Activated CD4-positive, alpha-beta memory T cell treated with anti-CD3 and anti-CD28 coated beads, Interleukin-2, amount 10 ng/mL, durations not matched to agents 7 days and 5 days (primary cell): ENCODE measurements around the gene GPBP1. TPM values are rescaled to one million over a fixed set of nuclear protein-coding genes. Genes with fewer than 3 reads are reported as not detected.

ENCODE experiments used
- CTCF ChIA-PET: fragments of 350-600 bp; sonication (Branson Sonifier 250); formaldehyde crosslinking; loops from one replicate; lab custom pipeline; 2021; ENCODE audit warnings: antibody characterized with exemption, inconsistent platforms; lab: Charles Lee
- POLR2A ChIA-PET: fragments of 350-600 bp; sonication (Branson Sonifier 250); formaldehyde crosslinking; loops from one replicate; lab custom pipeline; 2021; ENCODE audit warnings: antibody characterized with exemption; lab: Charles Lee
- DNase-seq: peaks from one replicate; pipeline ENCODE4 v3.0.0-alpha.2; 2020
- H3K27ac Mint-ChIP-seq: one replicate; pipeline ENCODE4 v1.8.0; 2021; ENCODE audit warnings: mild to moderate bottlenecking, mixed read lengths
- H3K27me3 Mint-ChIP-seq: one replicate; pipeline ENCODE4 v1.8.0; 2021; ENCODE audit warnings: mixed read lengths
- H3K36me3 Mint-ChIP-seq: one replicate; pipeline ENCODE4 v1.8.0; 2021; ENCODE audit warnings: low read depth, mixed read lengths
- H3K4me1 Mint-ChIP-seq: one replicate; pipeline ENCODE4 v1.8.0; 2021; ENCODE audit warnings: mixed read lengths
- H3K4me3 Mint-ChIP-seq: one replicate; pipeline ENCODE4 v1.8.0; 2021; ENCODE audit warnings: mild to moderate bottlenecking, mixed read lengths
- H3K9me3 Mint-ChIP-seq: one replicate; pipeline ENCODE4 v1.8.0; 2021; ENCODE audit warnings: mixed read lengths
- total RNA-seq, 2 experiments: library from RNA; stranded (reverse); gene quantifications; one replicate each; pipeline ENCODE4 v1.2.3, GENCODE V29; 2021

Gene GPBP1
- total RNA-seq, 2 experiments from 2014 or later = 105 to 109 TPM

DNA sequence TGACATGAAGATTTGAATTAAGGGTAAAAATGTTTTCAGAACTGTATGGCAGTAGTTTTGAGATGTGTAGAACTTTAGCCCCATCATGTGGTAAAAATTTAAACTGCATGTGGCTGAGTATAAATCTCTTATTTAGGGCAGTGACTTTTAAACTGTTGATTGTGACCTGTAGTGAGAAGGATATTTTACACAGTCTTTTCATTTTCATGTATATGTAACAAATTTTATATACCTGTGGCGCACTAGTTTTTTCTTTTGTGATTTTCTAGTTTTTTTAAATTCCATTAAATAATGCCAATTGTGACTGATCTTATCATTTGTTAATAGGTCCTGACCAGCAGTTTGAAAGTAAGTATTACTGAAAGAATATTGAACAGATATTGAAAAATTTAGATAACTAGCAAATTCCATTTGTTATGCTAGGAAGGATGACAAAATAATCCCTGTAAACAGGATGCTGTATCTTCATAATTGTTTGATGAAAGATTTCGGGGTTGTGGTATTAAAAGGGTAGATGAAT, 47.2 kb downstream of the GPBP1 start:
- POLR2A ChIA-PET = no interaction called here
- Mint-ChIP-seq H3K36me3 (peaks cover 29% of the 10 kb centered on the region), H3K9me3 (no peaks in the 10 kb centered on the region), H3K4me1 (peaks cover 32% of the 10 kb centered on the region), H3K4me3 (no peak overlapping the region), H3K27me3 (no peaks in the 10 kb centered on the region), H3K27ac (peak overlapping the region; percentile 43)
- DNase-seq = no peak
- CTCF ChIA-PET = interaction anchor here (1.9 kb wide), 1 partner anchor 319 kb away, joined by 12 read pairs; no protein-coding TSS in a partner anchor

- Mint-ChIP-seq H3K27me3 (no peaks in the 10 kb centered on the region), H3K27ac (no peak overlapping the region), H3K4me3 (no peak overlapping the region), H3K36me3 (peaks cover 40% of the 10 kb centered on the region), H3K4me1 (peaks cover 16% of the 10 kb centered on the region), H3K9me3 (no peaks in the 10 kb centered on the region)
- no peak for DNase-seq
- ChIA-PET CTCF (interaction anchor here (1.1 kb wide), 1 partner anchor 151 kb away, joined by 4 read pairs; no protein-coding TSS in a partner anchor), POLR2A (no interaction called here)
These were observed 51.7 kb downstream of the GPBP1 start for GRCh38 chr5:57225553-57225952.

DNA sequence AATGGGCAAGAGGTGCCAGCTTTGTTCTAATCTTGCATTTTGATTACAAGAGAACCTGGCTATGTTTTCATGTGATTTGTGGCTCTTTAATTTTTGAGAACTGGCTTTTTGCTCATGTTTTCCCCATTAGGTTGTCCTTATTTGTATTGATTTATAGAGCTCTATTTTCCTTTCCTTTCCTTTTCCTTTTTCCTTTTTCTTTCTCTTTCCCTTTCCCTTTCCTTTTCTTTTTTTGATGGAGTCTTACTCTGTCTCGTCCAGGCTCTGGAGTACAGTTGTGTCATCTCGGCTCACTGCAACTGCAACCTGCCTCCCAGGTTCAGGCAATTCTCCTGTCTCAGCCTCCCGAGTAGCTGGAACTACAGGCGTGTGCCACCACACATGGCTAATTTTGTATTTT, 55.5 kb downstream of the GPBP1 start:
- Mint-ChIP-seq H3K27ac (no peak overlapping the region), H3K4me1 (peaks cover 16% of the 10 kb centered on the region)

GRCh38 chr5:57231607-57232006, 57.7 kb downstream of the GPBP1 start:
- Mint-ChIP-seq H3K27ac (no peak overlapping the region), H3K4me1 (peaks cover 13% of the 10 kb centered on the region), H3K27me3 (no peaks in the 10 kb centered on the region), H3K9me3 (peaks cover 3% of the 10 kb centered on the region), H3K36me3 (peaks cover 62% of the 10 kb centered on the region), H3K4me3 (no peak overlapping the region)
- CTCF ChIA-PET = no interaction called here
- POLR2A ChIA-PET = interaction anchor here (0.8 to 1.0 kb wide), 2 partner anchors 31 to 321 kb away, joined by 3 read pairs; no protein-coding TSS in a partner anchor
- DNase-seq = no peak

More for the DNA sequence above, 55.5 kb downstream of the GPBP1 start:
- DNase-seq = no peak
- no peak overlapping the region for H3K4me3 Mint-ChIP-seq
- H3K9me3 Mint-ChIP-seq = peaks cover 3% of the 10 kb centered on the region
- H3K36me3 Mint-ChIP-seq = peaks cover 61% of the 10 kb centered on the region
- ChIA-PET CTCF (interaction anchor here (0.9 to 1.4 kb wide), 2 partner anchors 91 to 327 kb away, joined by 3 read pairs; no protein-coding TSS in a partner anchor), POLR2A (no interaction called here)
- H3K27me3 Mint-ChIP-seq = no peaks in the 10 kb centered on the region

- no peak for DNase-seq
- H3K27ac Mint-ChIP-seq = no peak overlapping the region
- H3K36me3 Mint-ChIP-seq = peaks cover 67% of the 10 kb centered on the region
- ChIA-PET CTCF (no interaction called here), POLR2A (interaction anchor here (0.8 to 1.0 kb wide), 2 partner anchors 30 to 322 kb away, joined by 3 read pairs; no protein-coding TSS in a partner anchor)
- H3K27me3 Mint-ChIP-seq = no peaks in the 10 kb centered on the region
- H3K9me3 Mint-ChIP-seq = peaks cover 3% of the 10 kb centered on the region
- H3K4me1 Mint-ChIP-seq = peaks cover 16% of the 10 kb centered on the region
- no peak overlapping the region for H3K4me3 Mint-ChIP-seq
These were observed 58.6 kb downstream of the GPBP1 start for GRCh38 chr5:57232293-57233033.

- Mint-ChIP-seq H3K4me3 (no peak overlapping the region), H3K27ac (peak overlapping the region; percentile 27), H3K9me3 (no peaks in the 10 kb centered on the region), H3K4me1 (peaks cover 26% of the 10 kb centered on the region), H3K27me3 (no peaks in the 10 kb centered on the region), H3K36me3 (peaks cover 62% of the 10 kb centered on the region)
- ChIA-PET POLR2A (interaction anchor here (0.6 kb wide), 1 partner anchor 317 kb away, joined by 3 read pairs; no protein-coding TSS in a partner anchor), CTCF (no interaction called here)
- no peak for DNase-seq
These were observed 69.7 kb downstream of the GPBP1 start for GRCh38 chr5:57243286-57244137.

- H3K9me3 Mint-ChIP-seq = no peaks in the 10 kb centered on the region
- DNase-seq = no peak
- H3K27ac Mint-ChIP-seq = no peak overlapping the region
- H3K36me3 Mint-ChIP-seq = peaks cover 64% of the 10 kb centered on the region
- CTCF ChIA-PET = no interaction called here
- POLR2A ChIA-PET = interaction anchor here (0.6 kb wide), 1 partner anchor 318 kb away, joined by 3 read pairs; no protein-coding TSS in a partner anchor
- H3K27me3 Mint-ChIP-seq = no peaks in the 10 kb centered on the region
- H3K4me3 Mint-ChIP-seq = no peak overlapping the region
- H3K4me1 Mint-ChIP-seq = peaks cover 26% of the 10 kb centered on the region
These were observed 70.5 kb downstream of the GPBP1 start for GRCh38 chr5:57244331-57244730.

- ChIA-PET CTCF (no interaction called here), POLR2A (interaction anchor here (0.7 kb wide), 1 partner anchor 55 kb away, joined by 4 read pairs; no protein-coding TSS in a partner anchor)
- H3K4me3 Mint-ChIP-seq = no peak overlapping the region
- peaks cover 25% of the 10 kb centered on the region for H3K4me1 Mint-ChIP-seq
- no peaks in the 10 kb centered on the region for H3K9me3 Mint-ChIP-seq
- no peak overlapping the region for H3K27ac Mint-ChIP-seq
- DNase-seq = no peak
- H3K36me3 Mint-ChIP-seq = peaks cover 63% of the 10 kb centered on the region
- H3K27me3 Mint-ChIP-seq = no peaks in the 10 kb centered on the region
These were observed 72.6 kb downstream of the GPBP1 start for GRCh38 chr5:57246426-57246825.

GRCh38 chr5:57247765-57248164, 73.9 kb downstream of the GPBP1 start:
- Mint-ChIP-seq H3K27me3 (no peaks in the 10 kb centered on the region), H3K4me1 (peaks cover 23% of the 10 kb centered on the region), H3K27ac (no peak overlapping the region), H3K9me3 (no peaks in the 10 kb centered on the region), H3K4me3 (no peak overlapping the region), H3K36me3 (peaks cover 64% of the 10 kb centered on the region)
- POLR2A ChIA-PET = no interaction called here
- CTCF ChIA-PET = no interaction called here
- DNase-seq = no peak

GRCh38 chr5:57249265-57249874, 75.5 kb downstream of the GPBP1 start:
- POLR2A ChIA-PET = no interaction called here
- H3K36me3 Mint-ChIP-seq = peaks cover 66% of the 10 kb centered on the region
- H3K9me3 Mint-ChIP-seq = no peaks in the 10 kb centered on the region
- peaks cover 13% of the 10 kb centered on the region for H3K4me1 Mint-ChIP-seq
- CTCF ChIA-PET = no interaction called here
- no peak for DNase-seq
- no peak overlapping the region for H3K27ac Mint-ChIP-seq
- H3K27me3 Mint-ChIP-seq = no peaks in the 10 kb centered on the region
- H3K4me3 Mint-ChIP-seq = no peak overlapping the region

DNA sequence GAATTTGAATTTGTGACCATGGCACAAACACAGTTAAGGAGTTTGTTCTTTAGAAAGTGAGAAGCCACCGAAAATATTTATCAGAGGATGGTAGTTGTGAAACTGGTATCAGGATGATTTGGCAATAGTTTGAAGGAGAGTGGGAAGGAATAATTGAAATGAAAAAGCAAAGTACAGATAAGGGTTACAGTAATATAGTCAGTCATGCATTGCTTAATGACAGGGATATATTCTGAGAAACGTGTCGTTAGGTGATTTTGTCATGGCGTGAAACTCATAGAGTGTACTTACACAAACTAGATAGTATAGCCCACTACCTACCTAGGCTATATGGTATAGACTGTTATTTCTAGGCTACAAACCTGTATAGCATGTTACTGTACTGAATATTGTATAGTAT, 84.2 kb downstream of the GPBP1 start:
- H3K4me3 Mint-ChIP-seq = no peak overlapping the region
- no peaks in the 10 kb centered on the region for H3K27me3 Mint-ChIP-seq
- H3K36me3 Mint-ChIP-seq = peaks cover 73% of the 10 kb centered on the region
- ChIA-PET CTCF (no interaction called here), POLR2A (no interaction called here)
- H3K9me3 Mint-ChIP-seq = no peaks in the 10 kb centered on the region
- peaks cover 22% of the 10 kb centered on the region for H3K4me1 Mint-ChIP-seq
- no peak overlapping the region for H3K27ac Mint-ChIP-seq
- DNase-seq = no peak

- no peak for DNase-seq
- ChIA-PET POLR2A (no interaction called here), CTCF (interaction anchor here (1.4 kb wide), 1 partner anchor 39 kb away, joined by 3 read pairs; no protein-coding TSS in a partner anchor)
- Mint-ChIP-seq H3K4me1 (peaks cover 22% of the 10 kb centered on the region), H3K27me3 (no peaks in the 10 kb centered on the region), H3K27ac (no peak overlapping the region), H3K9me3 (no peaks in the 10 kb centered on the region), H3K36me3 (peaks cover 71% of the 10 kb centered on the region), H3K4me3 (no peak overlapping the region)
These were observed 85.1 kb downstream of the GPBP1 start for GRCh38 chr5:57258943-57259342.
